ENCODE results near the gene TP53I3.

TP53I3 gene

GRCh38 chr2:24058564-24059271, 25.9 kb downstream of the TP53I3 start:
- H3K27ac ChIP-seq (ENCODE audit: low read depth, low read length): no peak overlapping the region

GRCh38 chr2:24055750-24056149, 28.9 kb downstream of the TP53I3 start:
- Histone ChIP-seq H3K36me3 (ENCODE audit: control insufficient read depth in 1 of 2, insufficient read depth in 2 of 2, low read length in 2 of 2) (peaks cover 0 to 4% of the 10 kb centered on the region in 2 donors), H3K9ac (ENCODE audit: low read depth in 1 of 2, low read length in 2 of 2) (no peak overlapping the region), H3K4me3 (ENCODE audit: low read depth in 1 of 2, low read length in 2 of 2) (no peak overlapping the region), H3K4me1 (ENCODE audit: control insufficient read depth in 1 of 2, insufficient read depth in 2 of 2, low read length in 2 of 2) (peaks cover 0 to 5% of the 10 kb centered on the region in 2 donors), H3K27ac (ENCODE audit: low read depth, low read length) (no peak overlapping the region), H3K27me3 (ENCODE audit: control insufficient read depth in 1 of 2, insufficient read depth in 2 of 2, low read length in 2 of 2) (no peaks in the 10 kb centered on the region), H3K9me3 (ENCODE audit: control insufficient read depth in 1 of 2, low read length in 2 of 2) (no peaks in the 10 kb centered on the region)

More at GRCh38 chr2:24058564-24059271, 25.9 kb downstream of the TP53I3 start:
- Histone ChIP-seq H3K4me3 (ENCODE audit: low read depth in 1 of 2, low read length in 2 of 2) (no peak overlapping the region), H3K9ac (ENCODE audit: low read depth in 1 of 2, low read length in 2 of 2) (no peak overlapping the region), H3K36me3 (ENCODE audit: control insufficient read depth in 1 of 2, insufficient read depth in 2 of 2, low read length in 2 of 2) (peaks cover 0 to 10% of the 10 kb centered on the region in 2 donors), H3K4me1 (ENCODE audit: control insufficient read depth in 1 of 2, insufficient read depth in 2 of 2, low read length in 2 of 2) (peaks cover 0 to 5% of the 10 kb centered on the region in 2 donors), H3K27me3 (ENCODE audit: control insufficient read depth in 1 of 2, insufficient read depth in 2 of 2, low read length in 2 of 2) (no peaks in the 10 kb centered on the region), H3K9me3 (ENCODE audit: control insufficient read depth in 1 of 2, low read length in 2 of 2) (no peaks in the 10 kb centered on the region)

GRCh38 chr2:24054366-24055010, 30.1 kb downstream of the TP53I3 start:
- peaks cover 0 to 4% of the 10 kb centered on the region in 2 donors for H3K36me3 ChIP-seq (ENCODE audit: control insufficient read depth in 1 of 2, insufficient read depth in 2 of 2, low read length in 2 of 2)
- no peak overlapping the region for H3K27ac ChIP-seq (ENCODE audit: low read depth, low read length)
- H3K4me1 ChIP-seq (ENCODE audit: control insufficient read depth in 1 of 2, insufficient read depth in 2 of 2, low read length in 2 of 2): peaks cover 0 to 5% of the 10 kb centered on the region in 2 donors
- no peak overlapping the region for H3K4me3 ChIP-seq (ENCODE audit: low read depth in 1 of 2, low read length in 2 of 2)
- H3K9ac ChIP-seq (ENCODE audit: low read depth in 1 of 2, low read length in 2 of 2): no peak overlapping the region
- no peaks in the 10 kb centered on the region for H3K27me3 ChIP-seq (ENCODE audit: control insufficient read depth in 1 of 2, insufficient read depth in 2 of 2, low read length in 2 of 2)
- H3K9me3 ChIP-seq (ENCODE audit: control insufficient read depth in 1 of 2, low read length in 2 of 2): no peaks in the 10 kb centered on the region

- Histone ChIP-seq H3K4me1 (ENCODE audit: control insufficient read depth in 1 of 2, insufficient read depth in 2 of 2, low read length in 2 of 2) (peaks cover 5 to 10% of the 10 kb centered on the region in 2 donors), H3K36me3 (ENCODE audit: control insufficient read depth in 1 of 2, insufficient read depth in 2 of 2, low read length in 2 of 2) (peaks cover 0 to 4% of the 10 kb centered on the region in 2 donors), H3K27ac (ENCODE audit: low read depth, low read length) (no peak overlapping the region), H3K27me3 (ENCODE audit: control insufficient read depth in 1 of 2, insufficient read depth in 2 of 2, low read length in 2 of 2) (peaks cover 0 to 3% of the 10 kb centered on the region in 2 donors), H3K9ac (ENCODE audit: low read depth in 1 of 2, low read length in 2 of 2) (no peak overlapping the region), H3K9me3 (ENCODE audit: control insufficient read depth in 1 of 2, low read length in 2 of 2) (no peaks in the 10 kb centered on the region), H3K4me3 (ENCODE audit: low read depth in 1 of 2, low read length in 2 of 2) (no peak overlapping the region)
These were observed 31.7 kb downstream of the TP53I3 start for GRCh38 chr2:24052951-24053350.

GRCh38 chr2:24051833-24052232, 32.8 kb downstream of the TP53I3 start:
- Histone ChIP-seq H3K27me3 (ENCODE audit: control insufficient read depth in 1 of 2, insufficient read depth in 2 of 2, low read length in 2 of 2) (peaks cover 0 to 3% of the 10 kb centered on the region in 2 donors), H3K36me3 (ENCODE audit: control insufficient read depth in 1 of 2, insufficient read depth in 2 of 2, low read length in 2 of 2) (peaks cover 0 to 4% of the 10 kb centered on the region in 2 donors), H3K4me3 (ENCODE audit: low read depth in 1 of 2, low read length in 2 of 2) (no peak overlapping the region), H3K27ac (ENCODE audit: low read depth, low read length) (no peak overlapping the region), H3K9me3 (ENCODE audit: control insufficient read depth in 1 of 2, low read length in 2 of 2) (no peaks in the 10 kb centered on the region), H3K9ac (ENCODE audit: low read depth in 1 of 2, low read length in 2 of 2) (no peak overlapping the region), H3K4me1 (ENCODE audit: control insufficient read depth in 1 of 2, insufficient read depth in 2 of 2, low read length in 2 of 2) (peaks cover 9 to 15% of the 10 kb centered on the region in 2 donors)

GRCh38 chr2:24050041-24050979, 34.3 kb downstream of the TP53I3 start:
- Histone ChIP-seq H3K36me3 (ENCODE audit: control insufficient read depth in 1 of 2, insufficient read depth in 2 of 2, low read length in 2 of 2) (no peaks in the 10 kb centered on the region), H3K9me3 (ENCODE audit: control insufficient read depth in 1 of 2, low read length in 2 of 2) (no peaks in the 10 kb centered on the region), H3K4me1 (ENCODE audit: control insufficient read depth in 1 of 2, insufficient read depth in 2 of 2, low read length in 2 of 2) (peaks cover 14 to 15% of the 10 kb centered on the region in 2 donors), H3K4me3 (ENCODE audit: low read depth in 1 of 2, low read length in 2 of 2) (peak overlapping the region; percentile 68 to 69), H3K27me3 (ENCODE audit: control insufficient read depth in 1 of 2, insufficient read depth in 2 of 2, low read length in 2 of 2) (peaks cover 0 to 3% of the 10 kb centered on the region in 2 donors), H3K9ac (ENCODE audit: low read depth in 1 of 2, low read length in 2 of 2) (peak overlapping the region; percentile 67 to 72), H3K27ac (ENCODE audit: low read depth, low read length) (no peak overlapping the region)

GRCh38 chr2:24049485-24050021, 35.1 kb downstream of the TP53I3 start, which contains the start of gene FKBP1B:
Gene FKBP1B (plus strand): TSS chr2:24049741. CDS start chr2:24049850, 109 bp downstream.
- peaks cover 0 to 3% of the 10 kb centered on the region in 2 donors for H3K27me3 ChIP-seq (ENCODE audit: control insufficient read depth in 1 of 2, insufficient read depth in 2 of 2, low read length in 2 of 2)
- peaks cover 14 to 15% of the 10 kb centered on the region in 2 donors for H3K4me1 ChIP-seq (ENCODE audit: control insufficient read depth in 1 of 2, insufficient read depth in 2 of 2, low read length in 2 of 2)
- peak within 1 kb of the TSS; percentile 68 to 69 for H3K4me3 ChIP-seq (ENCODE audit: low read depth in 1 of 2, low read length in 2 of 2)
- no peaks in the 10 kb centered on the region for H3K9me3 ChIP-seq (ENCODE audit: control insufficient read depth in 1 of 2, low read length in 2 of 2)
- H3K27ac ChIP-seq (ENCODE audit: low read depth, low read length): no peak within 1 kb of the TSS
- no peaks in the 10 kb centered on the region for H3K36me3 ChIP-seq (ENCODE audit: control insufficient read depth in 1 of 2, insufficient read depth in 2 of 2, low read length in 2 of 2)
- H3K9ac ChIP-seq (ENCODE audit: low read depth in 1 of 2, low read length in 2 of 2): peak within 1 kb of the TSS; percentile 67 to 72

- Histone ChIP-seq H3K27me3 (ENCODE audit: control insufficient read depth in 1 of 2, insufficient read depth in 2 of 2, low read length in 2 of 2) (peaks cover 0 to 3% of the 10 kb centered on the region in 2 donors), H3K9ac (ENCODE audit: low read depth in 1 of 2, low read length in 2 of 2) (no peak overlapping the region), H3K27ac (ENCODE audit: low read depth, low read length) (no peak overlapping the region), H3K9me3 (ENCODE audit: control insufficient read depth in 1 of 2, low read length in 2 of 2) (no peaks in the 10 kb centered on the region), H3K4me1 (ENCODE audit: control insufficient read depth in 1 of 2, insufficient read depth in 2 of 2, low read length in 2 of 2) (peaks cover 14 to 15% of the 10 kb centered on the region in 2 donors), H3K4me3 (ENCODE audit: low read depth in 1 of 2, low read length in 2 of 2) (peak overlapping the region; percentile 68 to 69), H3K36me3 (ENCODE audit: control insufficient read depth in 1 of 2, insufficient read depth in 2 of 2, low read length in 2 of 2) (no peaks in the 10 kb centered on the region)
These were observed 35.7 kb downstream of the TP53I3 start for GRCh38 chr2:24048769-24049484.

- H3K9ac ChIP-seq (ENCODE audit: low read depth in 1 of 2, low read length in 2 of 2): peak overlapping the region in 1 of 2 donors; percentile 14
- H3K9me3 ChIP-seq (ENCODE audit: control insufficient read depth in 1 of 2, low read length in 2 of 2): no peaks in the 10 kb centered on the region
- peak overlapping the region in 1 of 2 donors; percentile 56 for H3K4me3 ChIP-seq (ENCODE audit: low read depth in 1 of 2, low read length in 2 of 2)
These were observed 37.0 kb downstream of the TP53I3 start for GRCh38 chr2:24047703-24048033.

More at GRCh38 chr2:24047703-24048033, 37.0 kb downstream of the TP53I3 start:
- Histone ChIP-seq H3K36me3 (ENCODE audit: control insufficient read depth in 1 of 2, insufficient read depth in 2 of 2, low read length in 2 of 2) (no peaks in the 10 kb centered on the region), H3K27ac (ENCODE audit: low read depth, low read length) (no peak overlapping the region), H3K4me1 (ENCODE audit: control insufficient read depth in 1 of 2, insufficient read depth in 2 of 2, low read length in 2 of 2) (peaks cover 14 to 15% of the 10 kb centered on the region in 2 donors), H3K27me3 (ENCODE audit: control insufficient read depth in 1 of 2, insufficient read depth in 2 of 2, low read length in 2 of 2) (peaks cover 0 to 3% of the 10 kb centered on the region in 2 donors)

Measured in duodenal mucosa (tissue), 2 donors.